ENCODE measurements around the gene DTYMK. TPM values are rescaled to one million over a fixed set of nuclear protein-coding genes. Genes with fewer than 3 reads are reported as not detected.

Gene DTYMK
- polyA plus RNA-seq, 2 donors, result 13.7 to 25.2 TPM

GRCh38 chr2:241655516-241656189 lies 31.0 kb downstream of the DTYMK start:
- WGBS, 2 donors, result 93 to 95% methylated on average over 17 of the region's 17 CpGs
- Histone ChIP-seq H3K27me3 (ENCODE audit: control insufficient read depth in 1 of 2, insufficient read depth in 2 of 2, low read length in 2 of 2) (no peaks in the 10 kb centered on the region), H3K36me3 (ENCODE audit: control insufficient read depth in 2 of 2, insufficient read depth in 2 of 2, low read length in 1 of 2) (peaks cover 25 to 56% of the 10 kb centered on the region in 2 donors), H3K27ac (ENCODE audit: low read depth in 2 of 2, low read length in 1 of 2) (no peak overlapping the region), H3K4me1 (ENCODE audit: control insufficient read depth in 2 of 2, insufficient read depth in 2 of 2, low read length in 1 of 2) (peaks cover 0 to 3% of the 10 kb centered on the region in 2 donors), H3K4me3 (ENCODE audit: low read depth in 1 of 2, low read length in 2 of 2) (no peak overlapping the region), H3K9me3 (ENCODE audit: control insufficient read depth in 2 of 2, insufficient read depth in 1 of 2, low read depth in 1 of 2, low read length in 1 of 2) (no peaks in the 10 kb centered on the region)

DNA sequence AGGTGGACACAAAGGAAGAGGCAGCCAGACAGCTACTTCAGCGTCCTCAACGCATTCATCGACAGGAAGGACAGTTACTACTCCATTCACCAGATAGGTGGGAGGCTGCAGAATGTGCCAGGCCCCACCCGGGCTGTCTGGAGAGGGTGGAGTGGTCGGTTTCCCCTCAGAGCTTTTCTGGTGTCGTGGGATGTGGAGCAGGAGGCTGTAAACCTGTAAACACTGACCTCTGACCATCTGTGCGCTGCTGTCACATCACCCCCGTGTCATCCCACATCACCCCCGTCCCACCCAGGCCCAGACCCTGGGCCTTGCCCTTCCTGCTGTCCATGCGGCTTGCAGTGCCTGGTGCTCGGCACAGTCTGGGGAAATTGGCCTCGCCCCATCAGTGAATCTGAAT lies 32.1 kb downstream of the DTYMK start:
- peaks cover 0 to 3% of the 10 kb centered on the region in 2 donors for H3K4me1 ChIP-seq (ENCODE audit: control insufficient read depth in 2 of 2, insufficient read depth in 2 of 2, low read length in 1 of 2)
- H3K4me3 ChIP-seq (ENCODE audit: low read depth in 1 of 2, low read length in 2 of 2), result no peak overlapping the region
- no peak overlapping the region for H3K27ac ChIP-seq (ENCODE audit: low read depth in 2 of 2, low read length in 1 of 2)
- 87 to 90% methylated on average over 12 of the region's 12 CpGs for WGBS, 2 donors
- no peaks in the 10 kb centered on the region for H3K27me3 ChIP-seq (ENCODE audit: control insufficient read depth in 1 of 2, insufficient read depth in 2 of 2, low read length in 2 of 2)
- H3K9me3 ChIP-seq (ENCODE audit: control insufficient read depth in 2 of 2, insufficient read depth in 1 of 2, low read depth in 1 of 2, low read length in 1 of 2), result no peaks in the 10 kb centered on the region
- peaks cover 22 to 50% of the 10 kb centered on the region in 2 donors for H3K36me3 ChIP-seq (ENCODE audit: control insufficient read depth in 2 of 2, insufficient read depth in 2 of 2, low read length in 1 of 2)

GRCh38 chr2:241653210-241653750 lies 33.3 kb downstream of the DTYMK start:
- Histone ChIP-seq H3K27me3 (ENCODE audit: control insufficient read depth in 1 of 2, insufficient read depth in 2 of 2, low read length in 2 of 2) (no peaks in the 10 kb centered on the region), H3K9me3 (ENCODE audit: control insufficient read depth in 2 of 2, insufficient read depth in 1 of 2, low read depth in 1 of 2, low read length in 1 of 2) (no peaks in the 10 kb centered on the region), H3K36me3 (ENCODE audit: control insufficient read depth in 2 of 2, insufficient read depth in 2 of 2, low read length in 1 of 2) (peaks cover 17 to 43% of the 10 kb centered on the region in 2 donors), H3K27ac (ENCODE audit: low read depth in 2 of 2, low read length in 1 of 2) (no peak overlapping the region), H3K4me1 (ENCODE audit: control insufficient read depth in 2 of 2, insufficient read depth in 2 of 2, low read length in 1 of 2) (peaks cover 0 to 3% of the 10 kb centered on the region in 2 donors), H3K4me3 (ENCODE audit: low read depth in 1 of 2, low read length in 2 of 2) (no peak overlapping the region)
- 95 to 96% methylated on average over 13 of the region's 13 CpGs for WGBS, 2 donors

GRCh38 chr2:241652722-241653121 lies 33.9 kb downstream of the DTYMK start:
- H3K9me3 ChIP-seq (ENCODE audit: control insufficient read depth in 2 of 2, insufficient read depth in 1 of 2, low read depth in 1 of 2, low read length in 1 of 2), result no peaks in the 10 kb centered on the region
- peaks cover 0 to under 1% of the 10 kb centered on the region in 2 donors for H3K4me1 ChIP-seq (ENCODE audit: control insufficient read depth in 2 of 2, insufficient read depth in 2 of 2, low read length in 1 of 2)
- H3K27me3 ChIP-seq (ENCODE audit: control insufficient read depth in 1 of 2, insufficient read depth in 2 of 2, low read length in 2 of 2), result no peaks in the 10 kb centered on the region
- H3K36me3 ChIP-seq (ENCODE audit: control insufficient read depth in 2 of 2, insufficient read depth in 2 of 2, low read length in 1 of 2), result peaks cover 17 to 41% of the 10 kb centered on the region in 2 donors
- 96 to 98% methylated on average over 9 of the region's 9 CpGs for WGBS, 2 donors
- H3K4me3 ChIP-seq (ENCODE audit: low read depth in 1 of 2, low read length in 2 of 2), result no peak overlapping the region
- H3K27ac ChIP-seq (ENCODE audit: low read depth in 2 of 2, low read length in 1 of 2), result no peak overlapping the region

DNA sequence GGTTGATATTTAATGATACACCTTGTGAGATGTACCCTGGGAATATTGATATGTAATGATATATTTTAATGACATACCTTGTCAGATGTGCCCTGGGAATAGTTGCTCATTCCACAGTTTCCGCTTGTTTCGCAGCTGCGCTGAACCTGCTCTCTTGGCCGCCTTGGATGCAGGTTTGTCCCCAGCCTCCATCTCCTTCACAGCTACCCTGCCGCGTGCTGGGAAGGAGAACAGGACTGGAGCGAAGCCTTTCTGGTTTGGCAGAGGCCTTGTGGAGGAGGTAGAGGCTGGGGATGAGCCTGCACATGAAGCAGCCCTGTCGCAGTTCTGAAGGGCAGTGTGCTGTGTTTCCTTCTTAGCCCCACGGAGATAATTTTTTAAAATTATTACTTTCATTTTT lies 34.5 kb downstream of the DTYMK start:
- Histone ChIP-seq H3K36me3 (ENCODE audit: control insufficient read depth in 2 of 2, insufficient read depth in 2 of 2, low read length in 1 of 2) (peaks cover 17 to 36% of the 10 kb centered on the region in 2 donors), H3K27ac (ENCODE audit: low read depth in 2 of 2, low read length in 1 of 2) (no peak overlapping the region), H3K4me1 (ENCODE audit: control insufficient read depth in 2 of 2, insufficient read depth in 2 of 2, low read length in 1 of 2) (no peaks in the 10 kb centered on the region), H3K27me3 (ENCODE audit: control insufficient read depth in 1 of 2, insufficient read depth in 2 of 2, low read length in 2 of 2) (no peaks in the 10 kb centered on the region), H3K4me3 (ENCODE audit: low read depth in 1 of 2, low read length in 2 of 2) (no peak overlapping the region), H3K9me3 (ENCODE audit: control insufficient read depth in 2 of 2, insufficient read depth in 1 of 2, low read depth in 1 of 2, low read length in 1 of 2) (no peaks in the 10 kb centered on the region)
- 94 to 95% methylated on average over 9 of the region's 9 CpGs for WGBS, 2 donors

GRCh38 chr2:241649927-241650326 lies 36.7 kb downstream of the DTYMK start:
- H3K9me3 ChIP-seq (ENCODE audit: control insufficient read depth in 2 of 2, insufficient read depth in 1 of 2, low read depth in 1 of 2, low read length in 1 of 2), result no peaks in the 10 kb centered on the region
- H3K27me3 ChIP-seq (ENCODE audit: control insufficient read depth in 1 of 2, insufficient read depth in 2 of 2, low read length in 2 of 2), result no peaks in the 10 kb centered on the region
- WGBS, 2 donors, result 83 to 91% methylated on average over 6 of the region's 6 CpGs
- H3K4me3 ChIP-seq (ENCODE audit: low read depth in 1 of 2, low read length in 2 of 2), result no peak overlapping the region
- H3K27ac ChIP-seq (ENCODE audit: low read depth in 2 of 2, low read length in 1 of 2), result no peak overlapping the region
- no peaks in the 10 kb centered on the region for H3K4me1 ChIP-seq (ENCODE audit: control insufficient read depth in 2 of 2, insufficient read depth in 2 of 2, low read length in 1 of 2)
- H3K36me3 ChIP-seq (ENCODE audit: control insufficient read depth in 2 of 2, insufficient read depth in 2 of 2, low read length in 1 of 2), result peaks cover 4 to 22% of the 10 kb centered on the region in 2 donors

DNA sequence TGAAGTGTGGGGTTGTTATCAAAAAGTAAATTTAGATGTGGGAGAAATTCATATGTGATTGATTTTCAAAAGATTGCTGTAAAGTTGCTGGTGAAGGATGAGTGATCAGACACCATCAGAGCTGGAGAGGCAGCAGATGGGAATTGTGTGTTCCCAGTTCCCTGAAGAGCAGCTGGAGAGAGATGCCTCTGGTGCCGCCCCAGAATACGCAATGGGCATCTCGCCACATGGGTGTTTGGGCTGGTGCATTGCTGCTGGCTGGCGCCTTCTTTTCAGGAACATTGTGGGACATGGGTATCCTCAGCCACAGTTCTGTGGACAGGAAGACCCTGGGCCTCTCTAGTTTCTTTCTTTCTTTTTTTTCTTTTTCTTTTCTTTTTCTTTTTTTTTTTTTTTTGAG lies 37.2 kb downstream of the DTYMK start:
- no peak overlapping the region for H3K4me3 ChIP-seq (ENCODE audit: low read depth in 1 of 2, low read length in 2 of 2)
- WGBS, 2 donors, result 79 to 82% methylated on average over 4 of the region's 4 CpGs
- no peaks in the 10 kb centered on the region for H3K4me1 ChIP-seq (ENCODE audit: control insufficient read depth in 2 of 2, insufficient read depth in 2 of 2, low read length in 1 of 2)
- peaks cover 0 to 17% of the 10 kb centered on the region in 2 donors for H3K36me3 ChIP-seq (ENCODE audit: control insufficient read depth in 2 of 2, insufficient read depth in 2 of 2, low read length in 1 of 2)
- no peak overlapping the region for H3K27ac ChIP-seq (ENCODE audit: low read depth in 2 of 2, low read length in 1 of 2)
- H3K9me3 ChIP-seq (ENCODE audit: control insufficient read depth in 2 of 2, insufficient read depth in 1 of 2, low read depth in 1 of 2, low read length in 1 of 2), result no peaks in the 10 kb centered on the region
- H3K27me3 ChIP-seq (ENCODE audit: control insufficient read depth in 1 of 2, insufficient read depth in 2 of 2, low read length in 2 of 2), result no peaks in the 10 kb centered on the region

DNA sequence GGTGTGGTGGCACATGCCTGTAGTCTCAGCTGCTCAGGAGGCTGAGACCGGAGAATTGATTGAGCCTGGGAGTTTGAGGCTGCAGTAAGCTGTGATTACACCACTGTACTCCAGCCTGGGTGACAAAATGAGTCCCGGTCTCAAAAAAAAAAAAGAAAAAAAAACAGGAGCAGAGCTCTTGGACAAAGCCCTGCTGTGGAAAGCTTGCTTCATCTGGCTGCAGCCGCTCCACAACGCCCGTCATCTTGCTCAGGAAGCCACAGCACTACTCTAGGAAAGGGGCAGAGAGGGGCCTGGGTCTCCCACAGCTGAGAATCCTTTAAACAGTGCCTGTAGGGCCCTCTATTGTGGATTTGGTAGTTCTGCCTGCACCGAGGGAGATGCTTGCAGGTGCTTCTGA lies 38.2 kb downstream of the DTYMK start:
- no peaks in the 10 kb centered on the region for H3K4me1 ChIP-seq (ENCODE audit: control insufficient read depth in 2 of 2, insufficient read depth in 2 of 2, low read length in 1 of 2)
- H3K36me3 ChIP-seq (ENCODE audit: control insufficient read depth in 2 of 2, insufficient read depth in 2 of 2, low read length in 1 of 2), result peaks cover 0 to 16% of the 10 kb centered on the region in 2 donors
- no peaks in the 10 kb centered on the region for H3K9me3 ChIP-seq (ENCODE audit: control insufficient read depth in 2 of 2, insufficient read depth in 1 of 2, low read depth in 1 of 2, low read length in 1 of 2)
- no peak overlapping the region for H3K27ac ChIP-seq (ENCODE audit: low read depth in 2 of 2, low read length in 1 of 2)
- no peak overlapping the region for H3K4me3 ChIP-seq (ENCODE audit: low read depth in 1 of 2, low read length in 2 of 2)
- 81 to 85% methylated on average over 6 of the region's 6 CpGs for WGBS, 2 donors
- H3K27me3 ChIP-seq (ENCODE audit: control insufficient read depth in 1 of 2, insufficient read depth in 2 of 2, low read length in 2 of 2), result no peaks in the 10 kb centered on the region

DNA sequence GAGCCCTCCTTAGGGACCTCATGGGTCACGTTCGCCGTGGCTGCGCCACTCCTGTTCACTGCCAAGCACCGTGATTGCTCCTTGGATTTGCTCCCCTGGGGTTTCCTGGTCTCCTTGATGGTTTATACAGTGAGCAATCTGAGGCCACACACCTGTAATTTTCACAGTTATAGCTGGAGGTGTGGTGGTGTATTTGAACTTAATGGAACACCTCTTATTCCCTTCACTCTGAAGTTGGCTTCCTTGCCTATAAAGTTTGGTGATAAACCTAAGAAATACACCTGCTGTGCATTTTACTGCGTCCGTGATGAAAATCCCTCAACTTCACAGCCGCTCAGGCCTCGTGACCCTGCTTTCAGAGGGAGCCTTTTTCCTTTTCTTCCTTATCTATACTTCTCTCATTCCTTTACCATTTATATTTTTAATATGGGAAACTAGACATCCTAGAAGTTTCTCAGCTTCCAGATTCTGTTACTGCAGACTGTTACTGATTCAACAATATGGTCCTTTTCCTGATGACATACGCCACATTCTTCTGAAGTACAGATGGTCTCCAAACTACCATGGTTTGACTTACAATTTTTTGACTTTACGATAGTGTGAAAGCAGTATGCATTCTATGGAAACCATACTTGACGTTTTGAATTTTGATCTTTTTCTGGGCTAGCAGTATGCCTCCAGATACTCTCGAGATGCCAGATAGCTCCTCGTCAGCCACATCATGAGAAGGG lies 40.5 kb downstream of the DTYMK start:
- 90 to 91% methylated on average over 14 of the region's 14 CpGs for WGBS, 2 donors
- H3K9me3 ChIP-seq (ENCODE audit: control insufficient read depth in 2 of 2, insufficient read depth in 1 of 2, low read depth in 1 of 2, low read length in 1 of 2), result no peaks in the 10 kb centered on the region
- no peak overlapping the region for H3K27ac ChIP-seq (ENCODE audit: low read depth in 2 of 2, low read length in 1 of 2)
- no peaks in the 10 kb centered on the region for H3K4me1 ChIP-seq (ENCODE audit: control insufficient read depth in 2 of 2, insufficient read depth in 2 of 2, low read length in 1 of 2)
- no peaks in the 10 kb centered on the region for H3K27me3 ChIP-seq (ENCODE audit: control insufficient read depth in 1 of 2, insufficient read depth in 2 of 2, low read length in 2 of 2)
- H3K4me3 ChIP-seq (ENCODE audit: low read depth in 1 of 2, low read length in 2 of 2), result no peak overlapping the region
- H3K36me3 ChIP-seq (ENCODE audit: control insufficient read depth in 2 of 2, insufficient read depth in 2 of 2, low read length in 1 of 2), result peaks cover 0 to 7% of the 10 kb centered on the region in 2 donors

Data from esophagus (tissue), 2 donors.